SKM-1 treated with dmso at 0.1 percent for 144 hours (cell line): ENCODE data around the gene CNTNAP2.

Experiments
- DNase-seq: peaks from one replicate; lab custom pipeline; 2025; ENCODE audit not compliant: unreplicated experiment; lab: John Stamatoyannopoulos, UW

CNTNAP2 gene

DNA sequence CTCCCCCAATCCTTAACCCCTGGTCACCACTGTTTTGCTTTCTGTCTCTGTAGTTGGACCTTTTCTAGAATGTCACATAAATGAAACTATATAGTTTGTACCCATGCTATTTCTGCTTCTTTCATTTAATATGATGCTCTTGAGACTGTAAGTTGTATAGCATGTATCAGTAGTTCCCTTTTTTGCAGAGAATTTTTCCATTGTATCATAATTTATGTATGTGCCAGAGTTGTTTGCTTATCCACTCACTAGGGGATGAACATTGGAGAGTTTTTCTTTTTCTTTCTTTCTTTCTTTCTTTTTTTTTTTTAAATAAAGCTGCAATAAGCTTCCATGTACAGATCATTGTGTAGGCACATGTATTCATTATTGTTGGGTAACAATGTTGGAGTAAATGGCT is 544.8 kb downstream of the CNTNAP2 start:
- DNase-seq = no peak

DNA sequence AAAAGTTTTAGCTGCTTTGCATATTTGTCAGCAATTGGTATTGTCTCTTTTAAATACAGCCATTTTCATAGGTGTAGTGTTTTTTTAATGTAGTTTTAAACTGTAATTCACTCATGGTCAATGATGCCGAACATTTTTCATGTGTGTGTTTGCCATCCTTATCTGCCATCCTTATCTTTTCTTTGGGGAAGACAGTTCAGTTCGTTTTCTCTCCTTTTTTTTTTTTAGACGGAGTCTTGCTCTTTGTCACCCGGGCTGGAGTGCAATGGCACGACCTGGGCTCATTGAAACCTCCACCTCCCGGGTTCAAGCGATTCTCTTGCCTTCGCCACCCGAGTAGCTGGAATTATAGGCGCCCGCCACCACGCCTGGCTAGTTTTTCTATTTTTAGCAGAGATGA is 545.3 kb downstream of the CNTNAP2 start:
- no peak for DNase-seq

DNA sequence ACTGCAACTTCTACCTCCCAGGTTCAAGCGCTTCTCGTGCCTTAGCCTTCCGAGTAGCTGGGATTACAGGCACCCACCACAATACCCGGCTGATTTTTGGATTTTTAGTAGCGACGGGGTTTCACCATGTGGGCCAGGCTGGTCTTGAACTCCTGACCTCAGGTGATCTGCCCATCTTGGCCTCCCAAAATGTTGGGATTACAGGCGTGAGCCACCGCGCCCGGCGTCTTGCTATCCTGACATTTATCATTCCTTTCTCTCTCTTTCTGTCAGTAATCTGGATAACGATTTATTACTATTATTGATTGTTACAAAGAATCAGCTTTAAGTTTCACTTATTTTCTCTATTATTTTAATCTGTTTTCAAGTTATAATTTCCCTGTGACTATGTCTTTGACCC is 548.4 kb downstream of the CNTNAP2 start:
- DNase-seq = no peak

DNA sequence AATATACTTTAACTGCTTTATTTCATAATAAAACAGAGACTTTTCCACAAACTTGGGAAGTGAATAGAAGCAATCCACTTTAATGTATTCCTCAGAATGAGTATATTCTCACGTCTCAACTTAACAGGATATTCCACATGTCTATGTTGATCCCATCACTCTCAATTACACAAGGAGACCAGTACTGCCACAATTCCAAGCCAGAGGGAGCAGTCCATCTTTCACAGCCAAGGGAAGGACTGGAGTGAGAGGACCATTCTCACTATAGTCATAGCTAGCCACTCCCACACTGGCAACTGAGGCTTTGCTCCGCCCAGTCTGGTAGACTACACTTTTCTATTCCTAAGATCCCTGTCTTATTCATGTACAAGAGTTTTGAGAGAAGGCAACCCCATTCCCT is 553.9 kb downstream of the CNTNAP2 start:
- no peak for DNase-seq

DNA sequence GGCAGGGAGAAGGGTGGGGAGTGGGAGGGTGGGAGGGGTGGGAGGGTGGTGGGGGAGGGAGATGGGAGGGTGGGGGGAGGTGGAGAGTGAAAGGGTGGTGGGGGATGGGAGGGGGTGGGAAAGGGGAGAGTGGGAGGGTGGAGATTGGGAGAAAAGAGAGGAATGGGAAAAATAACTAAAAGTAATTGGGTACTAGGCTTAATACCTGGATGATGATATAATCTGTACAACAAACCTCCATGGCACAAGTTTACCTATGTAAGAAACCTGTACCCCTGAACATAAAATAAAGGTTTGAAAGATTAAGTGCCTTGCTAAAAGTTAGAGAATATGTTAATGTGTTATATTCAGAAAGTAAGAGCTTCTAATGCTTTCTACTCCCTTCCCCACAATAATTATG is 564.9 kb downstream of the CNTNAP2 start:
- DNase-seq = no peak

DNA sequence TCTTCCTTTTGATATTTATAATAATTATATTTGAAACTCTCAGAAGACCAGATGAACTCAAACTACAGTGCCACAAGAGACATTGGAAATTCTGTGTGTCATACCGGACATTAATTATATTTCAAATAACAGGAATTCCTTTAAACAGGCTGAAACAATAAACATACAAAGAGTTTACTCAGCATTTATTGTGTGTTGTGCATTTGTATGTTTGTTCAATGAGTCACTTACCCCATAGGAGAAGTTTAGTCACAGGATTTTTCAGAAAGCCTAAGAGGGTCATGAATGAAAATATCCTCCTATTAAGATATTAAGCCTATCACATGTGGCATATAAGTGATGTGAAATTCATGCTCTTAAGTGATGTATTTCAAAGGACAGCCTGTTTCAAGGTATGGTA is 566.8 kb downstream of the CNTNAP2 start:
- no peak for DNase-seq

DNA sequence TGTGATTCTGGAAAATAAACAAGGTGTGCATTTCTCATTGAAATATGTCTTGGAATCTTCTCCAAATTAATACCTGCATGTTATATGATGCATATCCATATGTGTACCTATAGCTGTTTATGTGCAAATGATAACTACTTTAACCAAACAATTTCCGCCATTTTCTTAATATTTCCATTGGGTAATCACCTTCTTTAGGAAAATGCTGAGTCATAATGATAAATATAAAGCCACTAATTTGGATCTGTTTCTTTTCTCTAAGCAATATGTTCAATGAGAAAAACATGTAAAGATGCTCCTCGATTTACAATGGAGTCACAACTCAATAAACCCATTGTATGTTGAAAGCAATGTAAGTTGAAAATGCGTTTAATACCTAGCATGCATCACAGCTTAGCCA is 574.4 kb downstream of the CNTNAP2 start:
- DNase-seq = no peak

DNA sequence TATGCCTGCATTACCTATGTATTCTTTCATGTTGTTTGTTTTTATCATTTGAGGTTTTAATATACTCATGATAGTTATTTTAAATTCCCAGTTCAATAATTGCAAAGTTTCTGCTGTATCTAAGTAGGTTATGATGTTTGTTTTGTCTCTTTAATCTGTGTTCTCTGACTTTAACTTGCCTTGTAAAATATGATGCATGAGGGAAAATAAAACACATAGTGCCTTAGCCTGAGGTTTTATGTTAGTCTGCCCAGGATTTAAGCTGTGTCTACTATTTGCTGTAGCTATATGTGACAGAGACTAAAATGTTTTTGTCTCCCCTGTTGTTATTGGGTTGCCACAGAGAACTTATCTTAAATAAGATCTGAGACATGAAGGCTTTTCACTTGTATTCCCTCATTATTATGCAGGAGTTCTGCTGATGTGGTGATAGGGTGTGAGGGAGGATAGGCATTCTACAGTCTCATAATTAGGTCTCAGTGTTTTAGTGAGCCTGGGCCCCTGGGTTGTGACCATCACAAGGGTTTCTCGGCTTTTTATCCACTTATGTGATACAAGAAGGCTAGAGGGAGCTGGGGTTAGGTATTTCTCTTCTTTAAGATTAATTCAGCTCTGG is 582.5 kb downstream of the CNTNAP2 start:
- DNase-seq = no peak

DNA sequence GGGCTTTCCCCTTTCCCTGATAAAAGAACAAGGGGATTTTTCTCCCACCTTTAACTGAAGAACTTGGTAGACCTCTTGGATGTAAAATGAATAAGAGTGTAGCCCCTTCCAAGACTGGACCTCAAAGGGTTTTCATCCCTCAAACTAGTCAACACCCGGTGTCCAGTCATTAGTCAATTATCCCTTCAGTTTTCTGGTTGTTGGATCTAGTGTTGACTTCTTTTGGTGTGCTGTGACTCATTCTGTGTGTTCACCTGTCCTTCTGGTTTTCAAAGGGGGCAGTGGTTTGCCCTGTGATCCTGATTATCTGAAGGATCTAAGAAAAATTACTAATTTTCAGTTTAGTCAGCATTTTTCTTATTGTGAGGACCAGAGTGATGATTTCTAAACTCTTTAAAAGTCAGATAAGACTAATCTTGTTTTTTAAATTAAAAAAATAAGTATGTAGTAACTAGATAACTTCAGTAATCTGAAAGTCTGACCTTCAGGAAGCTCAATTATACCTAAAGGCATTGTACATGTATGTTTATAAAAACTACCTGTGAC is 583.5 kb downstream of the CNTNAP2 start:
- DNase-seq = no peak

DNA sequence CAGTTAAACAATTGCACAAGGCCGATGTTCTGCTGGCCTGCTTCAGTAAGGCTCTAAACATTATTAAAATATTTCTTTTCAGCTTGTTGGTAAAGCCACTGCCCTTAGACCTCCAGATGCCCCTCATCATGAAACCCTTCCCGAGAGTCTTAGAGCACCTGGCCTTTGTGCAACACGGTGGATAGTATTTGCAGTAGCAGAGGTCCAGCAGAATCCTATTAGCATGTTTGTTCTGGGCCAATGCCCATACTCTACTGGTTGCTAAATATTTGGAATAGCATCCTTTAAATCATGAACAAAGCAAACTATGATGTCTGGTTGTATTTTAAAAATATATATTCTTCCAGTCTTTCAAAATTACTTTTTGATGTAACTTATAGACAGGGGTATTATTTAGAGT is 584.6 kb downstream of the CNTNAP2 start:
- DNase-seq = no peak

DNA sequence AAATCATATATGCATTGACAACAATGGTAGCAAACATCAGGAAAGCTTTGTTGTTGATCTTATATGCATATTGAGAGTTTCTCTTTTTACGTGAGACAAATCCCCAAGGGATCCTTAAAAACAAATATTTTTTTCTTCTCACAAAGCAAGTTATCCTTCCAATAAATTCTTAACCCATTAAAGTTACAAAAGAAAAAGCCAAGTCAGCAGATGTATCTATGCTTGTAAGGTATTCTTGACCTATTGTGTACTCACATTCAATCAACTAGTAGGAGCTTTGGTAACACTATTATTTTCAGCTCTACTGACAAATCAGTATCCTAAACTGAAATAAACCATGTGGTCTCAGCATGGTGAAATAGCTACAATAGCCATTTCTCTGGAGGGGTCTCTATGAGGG is 586.3 kb downstream of the CNTNAP2 start:
- no peak for DNase-seq

DNA sequence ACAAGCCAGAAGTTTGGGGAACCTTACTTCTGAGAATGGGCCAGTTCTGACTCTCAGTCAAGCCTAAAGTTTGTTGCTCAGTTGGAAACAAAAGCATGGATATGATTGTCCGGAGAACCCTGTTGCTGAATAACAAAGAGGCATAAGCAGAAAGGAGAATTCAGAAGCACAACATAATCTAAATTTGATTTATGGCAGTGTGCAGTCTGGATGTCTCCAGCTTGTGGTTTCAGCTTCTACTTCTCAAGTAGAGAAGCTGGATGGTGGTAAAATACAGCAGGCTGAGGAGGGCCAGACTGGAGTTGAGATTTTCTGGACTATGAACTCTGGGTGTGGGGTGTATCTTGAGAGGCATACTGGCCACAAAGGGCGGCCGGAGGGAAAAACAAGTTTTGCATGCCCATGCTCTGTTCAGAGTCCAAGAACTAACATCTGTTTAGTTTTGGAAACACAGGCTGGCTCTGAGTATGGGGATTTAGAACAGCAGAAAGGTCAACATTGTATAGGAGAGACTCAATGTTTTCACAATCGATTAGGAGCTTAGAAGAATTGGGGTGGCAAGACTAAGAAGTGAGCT is 592.9 kb downstream of the CNTNAP2 start:
- no peak for DNase-seq

DNA sequence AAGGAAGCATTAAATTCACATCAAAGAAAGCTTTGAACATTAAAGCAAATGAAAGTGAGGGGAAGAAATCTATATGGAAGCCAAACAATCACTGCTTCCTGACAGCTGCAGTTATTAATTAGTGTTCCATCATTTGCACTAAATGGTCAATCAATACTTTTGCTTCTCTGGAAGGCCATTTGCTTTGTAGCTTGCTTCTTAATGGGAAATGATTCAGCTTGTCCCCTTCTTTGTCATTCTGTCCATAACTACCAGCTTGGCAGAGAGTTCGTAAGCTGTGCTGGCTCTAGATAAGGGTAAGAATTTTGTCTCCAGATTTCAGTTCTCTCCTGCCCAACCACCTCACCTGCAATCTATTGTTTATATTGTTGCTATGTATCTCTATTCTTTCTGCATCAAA is 596.6 kb downstream of the CNTNAP2 start:
- DNase-seq = no peak

DNA sequence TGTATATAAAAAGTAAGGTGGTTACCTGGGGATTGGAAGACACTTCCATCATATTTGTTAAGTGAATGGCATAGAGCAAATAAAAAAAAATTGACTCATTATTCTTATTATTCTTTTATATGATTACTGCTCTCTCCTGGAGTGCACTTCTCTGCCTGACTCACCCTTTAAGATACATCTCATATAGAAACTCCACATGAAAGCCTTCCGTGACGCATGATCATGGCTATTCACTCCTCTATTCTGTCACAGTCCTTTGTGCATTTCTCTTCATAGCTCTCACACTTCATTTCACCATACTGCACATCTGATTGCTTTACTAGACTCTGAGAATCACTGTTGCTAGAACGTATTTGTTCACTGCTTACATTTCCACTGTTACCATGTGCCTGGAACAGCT is 597.3 kb downstream of the CNTNAP2 start:
- DNase-seq = no peak

DNA sequence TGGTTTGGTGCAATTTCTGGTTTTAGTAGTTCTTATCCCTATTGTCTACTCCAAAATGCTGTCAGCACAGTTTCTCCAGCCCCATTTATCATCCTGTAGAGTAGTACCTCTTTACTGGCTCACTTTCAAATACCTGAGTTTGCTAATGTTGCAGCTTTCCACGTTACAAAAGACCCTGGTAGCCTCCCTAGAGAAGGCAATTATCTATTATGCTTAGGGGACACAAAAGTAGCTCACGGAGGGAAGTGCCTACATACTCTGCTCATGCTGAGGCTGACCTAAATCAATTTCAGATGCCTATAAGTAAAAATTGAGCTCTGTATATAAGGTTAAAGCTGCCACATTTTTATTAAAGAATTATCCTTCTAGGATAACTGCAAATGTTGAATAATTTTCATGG is 603.6 kb downstream of the CNTNAP2 start:
- DNase-seq = no peak

DNA sequence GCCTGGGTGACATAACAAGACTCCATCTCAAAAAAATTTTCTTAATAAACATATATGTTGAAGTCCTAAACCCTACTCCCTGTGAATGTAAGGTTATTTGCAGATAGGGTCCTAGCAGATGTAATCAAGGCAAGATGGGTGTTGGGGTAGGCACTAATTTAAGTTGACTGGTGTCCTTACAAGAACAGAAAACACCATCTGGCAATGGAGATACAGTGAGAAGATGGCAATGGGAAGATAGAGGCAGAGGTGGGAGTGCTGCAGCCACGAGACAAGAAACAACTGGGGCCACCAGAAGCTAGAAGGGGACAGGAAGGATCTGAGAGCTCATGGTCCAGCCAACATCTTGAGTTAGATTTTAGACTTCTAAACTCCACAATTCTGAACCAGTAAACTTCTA is 606.4 kb downstream of the CNTNAP2 start:
- no peak for DNase-seq

DNA sequence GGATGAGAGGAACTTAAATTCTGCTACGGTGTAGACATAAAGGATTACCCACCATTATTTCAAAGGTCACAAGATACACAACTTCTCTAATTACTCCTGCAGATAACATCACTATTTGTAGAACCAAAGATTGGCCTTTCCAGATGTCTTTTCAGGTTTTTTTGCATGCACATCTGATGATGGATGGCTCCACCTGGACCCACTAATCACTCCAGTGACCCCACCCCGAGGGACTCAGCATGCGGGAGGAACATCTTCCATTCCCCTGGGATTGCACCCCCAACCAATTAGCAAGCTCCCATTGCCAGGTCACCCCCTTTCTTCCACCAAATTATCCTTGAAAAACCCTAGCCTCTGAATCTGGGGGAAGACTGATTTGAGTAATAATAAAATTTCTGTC is 608.9 kb downstream of the CNTNAP2 start:
- no peak for DNase-seq

DNA sequence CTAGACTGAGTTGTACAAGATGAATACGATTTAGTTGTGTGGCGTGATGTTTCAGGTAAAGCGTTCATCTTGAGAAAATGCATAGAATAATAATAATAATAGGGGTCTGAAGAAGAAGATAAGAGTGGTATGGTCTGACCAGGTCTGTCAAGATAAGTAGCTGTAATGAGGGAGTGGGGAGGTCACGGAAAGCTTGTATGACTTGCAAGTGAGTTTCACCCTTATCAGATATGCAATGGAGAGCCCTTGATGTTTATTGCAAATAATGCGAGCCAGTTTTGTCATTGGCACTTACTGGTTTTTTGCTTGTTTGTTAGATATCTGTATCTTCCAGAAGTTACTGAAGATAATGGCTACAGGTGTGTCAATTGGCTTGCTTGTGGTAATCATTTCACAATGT is 611.5 kb downstream of the CNTNAP2 start:
- DNase-seq = no peak

DNA sequence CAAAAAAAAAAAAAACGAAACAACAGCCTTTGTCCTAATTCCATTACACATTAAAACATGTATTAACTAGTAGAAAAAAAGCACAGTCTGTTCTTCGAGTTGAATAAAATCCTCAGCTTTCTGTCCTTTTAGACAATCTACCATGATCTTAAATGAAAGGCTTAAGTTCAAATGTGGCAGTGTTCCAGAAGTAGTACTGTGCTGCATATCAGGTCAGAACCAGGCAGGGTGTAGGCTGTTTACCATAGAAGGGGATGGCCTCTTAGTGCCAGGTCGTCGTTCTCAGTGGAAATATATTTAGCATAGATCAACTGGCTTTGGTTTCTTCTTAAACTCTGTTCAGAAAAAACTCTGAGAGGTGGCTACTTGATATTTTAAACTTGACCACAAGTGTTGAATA is 612.0 kb downstream of the CNTNAP2 start:
- DNase-seq = no peak

DNA sequence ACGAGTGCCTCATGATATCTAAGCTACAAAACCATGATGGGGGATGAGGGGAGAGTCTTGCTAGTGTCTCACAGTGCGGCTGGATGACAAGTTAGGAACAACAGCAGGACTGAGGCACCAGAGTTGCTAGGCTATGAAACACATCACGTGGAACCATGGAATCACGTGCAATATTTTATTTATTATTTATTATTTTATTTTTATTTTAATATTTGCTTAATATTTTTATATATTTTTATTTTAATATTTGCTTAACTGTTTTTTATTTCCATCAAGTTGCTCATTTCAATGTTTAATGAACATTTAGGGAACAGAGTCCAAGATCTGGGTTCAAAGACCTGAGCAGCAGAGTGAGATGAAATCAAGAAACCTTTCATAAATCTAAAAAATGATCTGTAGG is 614.6 kb downstream of the CNTNAP2 start:
- DNase-seq = no peak

DNA sequence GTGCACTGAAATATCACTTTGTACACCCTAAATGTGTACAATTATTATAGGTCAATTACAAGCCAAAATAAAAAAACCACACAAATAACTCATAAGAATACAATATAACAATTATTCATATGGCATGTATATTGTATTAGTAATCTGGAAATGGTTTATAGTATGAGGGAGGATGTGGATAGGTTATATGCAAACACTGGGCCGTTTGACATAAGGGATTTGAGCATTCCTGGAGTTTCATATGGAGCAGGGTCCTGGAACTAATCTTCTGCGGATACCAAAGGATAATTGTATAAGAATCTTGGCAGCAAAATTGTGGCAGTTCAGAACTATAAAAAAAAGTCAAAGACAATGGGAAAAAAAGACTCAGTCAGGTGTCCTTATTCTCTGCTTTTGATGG is 619.4 kb downstream of the CNTNAP2 start:
- no peak for DNase-seq

DNA sequence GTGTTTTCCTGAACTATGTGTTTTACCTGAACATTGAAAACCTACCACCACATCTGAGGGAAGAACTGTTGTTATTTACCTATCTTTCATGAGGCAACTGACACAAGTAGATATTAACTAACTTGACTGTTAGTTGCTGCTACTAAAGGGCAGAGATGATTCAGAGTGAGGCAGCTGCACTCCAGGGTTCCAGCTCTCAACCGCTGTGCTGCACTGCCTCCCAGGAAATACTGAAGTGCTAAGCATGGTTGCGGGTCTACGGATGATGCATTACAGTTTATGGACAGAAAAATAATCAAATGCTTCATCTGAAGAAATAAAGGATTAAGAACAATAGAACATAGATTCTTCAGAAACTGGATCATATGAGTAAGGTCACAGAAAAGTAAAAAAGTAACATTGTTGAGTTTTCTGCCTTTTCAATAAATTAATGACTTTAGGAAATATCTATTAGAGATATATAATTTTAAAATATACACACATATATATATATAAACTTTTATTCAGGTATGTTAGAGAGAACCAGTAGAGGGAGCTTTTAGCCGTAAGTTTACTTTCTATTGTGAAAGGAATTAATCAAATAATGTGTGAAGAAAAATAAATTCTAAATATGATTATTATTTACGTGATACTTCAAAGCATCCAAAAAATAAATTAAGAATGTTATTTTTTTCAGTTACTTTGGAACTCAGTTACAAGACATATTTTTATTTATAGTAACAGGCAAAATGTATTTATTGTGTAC is 620.0 kb downstream of the CNTNAP2 start:
- DNase-seq = no peak
